ENCODE data around the gene PKNOX2. TPM values are rescaled to one million over a fixed set of nuclear protein-coding genes. Genes with fewer than 3 reads are reported as not detected.

Gene PKNOX2
- total RNA-seq, 1 experiment from 2014 or later, result not detected

DNA sequence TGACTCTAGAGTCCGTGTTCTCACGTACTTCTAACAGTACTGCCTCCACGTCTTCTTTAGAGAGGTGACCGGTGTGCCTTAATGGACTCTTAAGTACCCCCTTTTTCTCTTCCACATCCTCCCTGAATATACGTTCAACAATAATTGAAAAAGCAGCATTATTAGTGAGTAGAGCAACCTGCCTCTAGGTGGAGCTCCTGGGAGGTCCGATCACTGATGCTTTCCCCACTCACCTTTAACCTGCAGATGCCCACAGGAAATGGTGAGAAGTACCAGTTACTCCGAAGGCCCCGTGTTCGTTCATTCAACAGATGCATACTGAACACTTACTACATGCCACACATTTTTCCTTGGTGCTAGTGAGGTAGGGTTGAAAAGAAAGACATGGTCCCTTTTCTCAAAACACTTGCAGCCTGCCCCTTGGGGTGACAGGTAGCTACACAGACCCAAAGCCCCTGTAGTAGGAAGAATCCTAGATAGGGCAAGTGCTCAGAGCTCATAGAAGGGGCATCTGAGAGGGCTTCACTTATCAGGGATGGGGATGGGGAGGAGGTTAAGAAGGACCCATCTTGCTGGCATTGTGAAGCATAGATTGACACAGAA, 258.8 kb downstream of the PKNOX2 start:
- Mint-ChIP-seq H3K4me3 (ENCODE audit: low read depth, unreplicated experiment) (no peak overlapping the region), H3K36me3 (ENCODE audit: insufficient read depth, unreplicated experiment) (no peaks in the 10 kb centered on the region), H3K27ac (ENCODE audit: unreplicated experiment) (no peak overlapping the region), H3K27me3 (ENCODE audit: unreplicated experiment) (peaks cover 81% of the 10 kb centered on the region), H3K9me3 (ENCODE audit: low read depth, unreplicated experiment) (no peaks in the 10 kb centered on the region), H3K4me1 (ENCODE audit: low read depth, unreplicated experiment) (no peaks in the 10 kb centered on the region)
- TF ChIP-seq CTCF (IDR thresholded peaks at IDR 0.05; ENCODE audit: unreplicated experiment), result peak; percentile 30
- DNase-seq, result peak; percentile 44
- BruUV-seq (replicated peaks), result no TSS peak
- CTCF ChIA-PET, result interaction anchor here (0.8 kb wide), 1 partner anchor 10 kb away, joined by 3 read pairs; no protein-coding TSS in a partner anchor
- intact Hi-C loops (cut with micrococcal nuclease; ENCODE audit: unreplicated experiment), result no loop called here

DNA sequence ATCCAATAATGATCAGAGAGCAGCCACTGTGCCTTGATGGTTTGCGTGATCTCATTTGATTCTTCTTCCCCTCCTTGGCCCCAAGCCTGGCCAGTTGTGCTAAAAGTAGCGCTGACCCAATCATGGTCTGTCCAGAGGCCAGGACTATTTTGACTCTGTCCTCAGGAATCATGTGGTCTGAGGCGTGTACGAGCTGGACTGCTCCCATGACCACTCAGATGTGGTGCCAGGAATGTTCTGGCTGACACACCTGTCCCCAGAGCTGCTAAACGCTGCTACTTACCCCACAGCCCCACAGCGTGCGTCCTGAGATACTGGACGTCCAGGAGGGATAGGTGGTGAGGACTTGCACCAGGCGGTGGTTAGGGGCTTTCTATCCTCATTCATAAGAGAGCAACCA, 261.1 kb downstream of the PKNOX2 start:
- Mint-ChIP-seq H3K4me1 (ENCODE audit: low read depth, unreplicated experiment) (no peaks in the 10 kb centered on the region), H3K27ac (ENCODE audit: unreplicated experiment) (no peak overlapping the region), H3K27me3 (ENCODE audit: unreplicated experiment) (peaks cover 77% of the 10 kb centered on the region), H3K4me3 (ENCODE audit: low read depth, unreplicated experiment) (no peak overlapping the region), H3K36me3 (ENCODE audit: insufficient read depth, unreplicated experiment) (no peaks in the 10 kb centered on the region), H3K9me3 (ENCODE audit: low read depth, unreplicated experiment) (no peaks in the 10 kb centered on the region)
- CTCF ChIA-PET, result no interaction called here
- DNase-seq, result no peak
- no peak for TF ChIP-seq CTCF (IDR thresholded peaks at IDR 0.05; ENCODE audit: unreplicated experiment)
- BruUV-seq (replicated peaks), result no TSS peak
- intact Hi-C loops (cut with micrococcal nuclease; ENCODE audit: unreplicated experiment), result loop anchor here (5.0 kb wide), 1 partner anchor 463 kb away; no protein-coding TSS in a partner anchor

- Mint-ChIP-seq H3K27ac (ENCODE audit: unreplicated experiment) (no peak overlapping the region), H3K4me3 (ENCODE audit: low read depth, unreplicated experiment) (no peak overlapping the region)
Measured at GRCh38 chr11:125426818-125427528, 262.4 kb downstream of the PKNOX2 start.

More at GRCh38 chr11:125426818-125427528, 262.4 kb downstream of the PKNOX2 start:
- no peaks in the 10 kb centered on the region for H3K9me3 Mint-ChIP-seq (ENCODE audit: low read depth, unreplicated experiment)
- BruUV-seq (replicated peaks), result no TSS peak
- no peak for TF ChIP-seq CTCF (IDR thresholded peaks at IDR 0.05; ENCODE audit: unreplicated experiment)
- CTCF ChIA-PET, result interaction anchor here (0.5 to 0.9 kb wide), 3 partner anchors 84 to 300 kb away, joined by 3 to 4 read pairs (median 3); no protein-coding TSS in a partner anchor
- peaks cover 64% of the 10 kb centered on the region for H3K27me3 Mint-ChIP-seq (ENCODE audit: unreplicated experiment)
- no peak for DNase-seq
- intact Hi-C loops (cut with micrococcal nuclease; ENCODE audit: unreplicated experiment), result loop anchor here (5.0 kb wide), 1 partner anchor 465 kb away; no protein-coding TSS in a partner anchor
- no peaks in the 10 kb centered on the region for H3K36me3 Mint-ChIP-seq (ENCODE audit: insufficient read depth, unreplicated experiment)
- no peaks in the 10 kb centered on the region for H3K4me1 Mint-ChIP-seq (ENCODE audit: low read depth, unreplicated experiment)
